HG03103 (cell line): ENCODE data around the gene HTRA3.

Experiments used
- ATAC-seq: cut with Tn5 transposase; IDR thresholded peaks from one replicate; pipeline ENCODE4 v1.9.1; 2021; ENCODE audit warnings: low read depth; ENCODE audit not compliant: unreplicated experiment

The HTRA3 gene

DNA sequence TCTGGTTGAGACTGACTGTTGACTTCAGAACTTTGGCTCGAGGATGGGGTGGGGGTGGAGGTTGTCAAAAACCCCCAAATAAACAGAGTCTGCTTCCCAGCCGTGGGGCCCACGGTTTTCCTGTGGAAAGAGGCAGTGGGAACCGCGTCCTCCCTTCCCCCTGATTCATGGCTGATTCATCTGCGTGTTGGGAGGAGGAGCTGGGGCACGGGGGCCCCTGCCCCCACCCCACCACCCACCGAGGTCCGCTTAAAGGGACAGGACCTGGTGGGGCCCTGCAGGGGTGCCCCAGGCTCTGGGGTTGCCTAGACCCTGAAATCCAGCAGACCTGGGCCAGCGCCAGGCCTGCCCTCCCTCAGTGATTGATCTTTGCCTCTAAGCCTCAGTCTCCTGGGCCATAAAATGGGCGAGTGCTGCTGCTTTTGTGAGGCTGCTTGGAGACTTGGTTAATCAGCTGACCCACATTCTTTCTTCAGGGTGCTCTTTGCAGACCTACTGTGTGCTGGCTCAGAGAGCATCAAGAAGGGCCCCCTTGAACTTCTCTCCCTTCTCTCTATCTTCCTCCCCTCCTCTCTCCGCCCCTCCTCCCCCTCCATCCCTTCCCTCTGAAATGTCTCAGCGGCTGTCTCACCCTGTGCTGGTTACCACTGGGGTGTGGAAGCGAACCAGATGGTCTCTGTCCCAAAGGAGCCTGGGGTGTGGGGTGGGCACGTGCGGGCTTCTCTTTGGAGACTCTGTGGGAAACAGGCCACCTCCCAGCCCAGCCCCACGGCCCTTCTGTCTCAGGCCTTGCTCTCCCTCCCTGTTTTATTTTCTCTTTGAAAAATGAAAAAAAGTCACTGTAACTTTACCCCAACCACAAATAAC is 9.1 kb downstream of the HTRA3 start:
- no peak for ATAC-seq

DNA sequence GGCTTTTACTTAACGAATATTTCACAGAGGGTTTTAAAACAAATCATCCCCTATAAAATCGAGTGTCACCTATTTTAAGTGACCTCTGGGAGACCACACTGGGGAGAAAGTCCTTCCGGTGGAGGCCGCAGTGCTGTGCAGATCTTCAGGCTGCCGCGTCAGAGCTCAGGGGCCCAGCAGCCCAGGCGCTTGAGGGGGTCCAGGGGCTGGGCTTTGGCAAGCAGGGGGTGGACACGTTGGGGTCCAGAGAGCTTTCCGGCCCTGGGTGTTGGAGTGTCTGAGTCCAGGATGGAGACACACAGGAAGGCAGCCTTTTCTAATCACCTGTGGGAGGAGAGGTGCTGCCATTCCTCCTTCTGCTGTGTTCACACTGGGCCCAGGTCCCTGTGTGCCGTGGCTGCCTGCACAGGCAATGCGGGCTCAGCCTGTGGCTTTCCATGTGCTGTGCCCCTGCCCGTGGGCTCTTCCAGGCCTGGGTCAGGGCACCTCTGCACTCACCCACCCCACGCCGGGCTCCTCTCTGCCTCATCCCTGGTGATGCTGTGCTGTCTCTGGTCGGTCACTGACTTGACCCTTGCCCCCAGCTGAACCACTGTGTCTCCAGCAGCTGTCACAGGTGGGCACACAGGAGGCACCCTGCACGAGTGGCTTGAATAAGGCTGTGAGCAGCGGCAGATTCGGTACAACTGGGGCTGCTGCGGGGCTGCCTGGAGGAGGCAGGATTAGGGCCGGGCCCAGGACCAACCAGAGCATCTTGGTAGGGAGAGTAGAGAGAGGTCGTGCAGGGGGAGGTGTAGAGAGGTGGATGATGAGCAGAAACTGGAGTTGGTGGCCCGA is 10.0 kb downstream of the HTRA3 start:
- no peak for ATAC-seq

DNA sequence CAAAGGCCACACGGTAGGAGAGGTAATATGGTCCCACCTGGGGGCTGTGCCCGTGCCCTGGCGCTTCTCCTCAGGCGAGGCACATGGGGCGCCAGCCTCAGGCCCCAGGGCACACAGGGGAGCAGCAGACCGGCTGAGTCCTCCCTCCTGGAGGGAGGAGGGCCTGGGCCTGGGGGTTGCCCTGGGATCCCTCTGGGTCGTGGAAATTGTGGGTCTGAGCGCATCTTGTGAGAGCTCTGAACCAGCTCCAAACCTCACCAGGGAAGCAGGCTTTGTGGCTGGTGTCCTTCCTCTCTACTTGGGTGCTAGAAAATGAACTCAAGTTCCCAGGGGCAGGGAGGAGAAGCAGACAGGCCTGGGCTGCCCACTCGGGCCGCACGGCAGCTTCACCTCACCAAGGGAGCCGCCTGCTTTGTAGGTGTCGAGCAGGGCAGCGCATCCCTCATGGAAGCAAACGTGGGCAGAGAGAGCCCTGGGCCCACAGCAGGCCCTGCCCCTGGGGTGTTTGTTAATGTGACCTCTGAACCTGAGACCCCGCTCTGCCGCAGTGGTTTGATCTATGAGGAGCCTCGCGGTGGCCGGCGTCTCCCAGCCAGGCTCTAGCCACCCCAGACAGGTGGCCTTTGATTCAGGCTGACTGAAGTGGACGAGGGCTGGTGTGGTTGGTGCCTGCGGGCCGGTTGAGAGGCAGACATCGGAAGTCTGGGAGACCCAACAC is 10.8 kb downstream of the HTRA3 start:
- ATAC-seq, result no peak

DNA sequence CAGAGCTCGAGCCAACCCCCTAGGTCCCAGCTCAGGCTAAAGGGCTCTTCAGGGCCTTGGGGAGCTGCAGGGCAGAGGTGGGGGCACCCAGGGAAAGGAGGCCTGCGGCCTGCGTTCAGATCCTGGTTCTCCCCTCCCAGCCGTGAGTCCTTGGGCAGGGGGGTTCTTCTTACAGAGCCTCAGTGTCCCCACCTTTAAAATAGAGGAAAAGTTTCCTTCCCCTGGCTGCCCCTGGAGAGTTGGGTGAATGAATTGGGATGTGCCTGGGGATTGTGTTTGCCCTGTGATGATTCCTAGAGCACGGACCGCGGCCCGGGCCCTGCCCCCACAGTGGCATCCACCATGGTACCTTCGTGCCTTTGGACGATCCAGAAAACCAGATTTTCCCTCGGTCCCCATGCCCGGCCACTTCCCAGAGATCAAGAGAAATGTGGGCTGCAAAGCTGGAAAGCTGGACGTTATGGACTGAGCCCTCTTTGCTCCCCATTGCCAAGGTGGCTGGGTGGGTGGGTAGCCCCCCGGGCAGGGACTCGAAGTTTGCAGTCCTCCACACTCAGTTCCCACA is 11.4 kb downstream of the HTRA3 start:
- ATAC-seq, result no peak

DNA sequence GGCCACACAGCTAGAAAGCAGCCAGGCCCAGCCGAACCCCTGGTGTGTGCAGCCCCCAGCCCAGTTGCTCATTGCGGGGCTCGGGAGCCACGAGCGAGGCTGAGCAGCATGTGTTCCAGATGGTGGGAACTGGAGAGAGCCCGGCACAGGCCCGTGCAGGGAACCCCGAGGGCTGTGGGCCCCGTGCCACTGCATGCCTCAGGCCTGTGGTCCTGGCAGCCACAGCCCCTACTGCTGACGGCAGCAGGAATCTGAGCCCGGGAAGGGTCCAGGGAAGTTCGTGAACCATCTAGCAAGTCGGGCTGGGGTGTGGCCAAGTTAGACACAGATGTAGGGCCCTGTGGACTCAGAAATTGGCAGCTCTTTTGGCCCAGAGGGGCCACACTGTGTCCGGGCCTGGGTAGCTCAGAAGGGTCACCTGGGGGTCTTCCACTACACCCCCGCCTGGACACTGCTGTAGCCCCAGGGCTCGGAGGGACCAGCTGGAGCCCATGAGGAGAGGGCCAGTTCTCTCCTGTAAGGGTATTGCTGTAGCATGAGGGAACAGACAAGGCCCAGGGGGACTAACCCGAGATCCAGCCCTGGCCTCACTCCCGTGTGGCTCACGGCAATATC is 12.1 kb downstream of the HTRA3 start:
- no peak for ATAC-seq

DNA sequence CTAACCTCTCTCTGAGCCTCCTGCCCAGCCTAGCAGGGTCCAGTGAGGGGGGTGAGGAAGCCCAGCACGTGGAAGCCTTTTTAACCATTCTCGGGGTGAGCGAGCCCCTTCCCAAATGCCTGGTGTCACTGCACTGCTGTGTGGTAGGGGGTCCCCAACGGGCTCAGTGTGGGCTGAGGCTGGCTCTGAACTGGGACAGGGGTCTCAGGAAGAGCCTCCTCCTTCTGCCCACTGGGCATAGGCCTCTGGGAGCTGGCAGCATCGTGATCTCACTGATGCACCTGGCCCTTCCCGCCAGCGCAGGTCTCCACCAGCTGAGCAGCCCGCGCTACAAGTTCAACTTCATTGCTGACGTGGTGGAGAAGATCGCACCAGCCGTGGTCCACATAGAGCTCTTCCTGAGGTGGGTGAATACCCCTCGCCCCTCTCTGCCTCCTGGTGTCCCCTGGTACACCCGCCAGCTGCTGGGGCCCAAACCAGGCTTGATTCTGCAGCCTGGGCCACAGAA is 12.6 kb downstream of the HTRA3 start:
- no peak for ATAC-seq

DNA sequence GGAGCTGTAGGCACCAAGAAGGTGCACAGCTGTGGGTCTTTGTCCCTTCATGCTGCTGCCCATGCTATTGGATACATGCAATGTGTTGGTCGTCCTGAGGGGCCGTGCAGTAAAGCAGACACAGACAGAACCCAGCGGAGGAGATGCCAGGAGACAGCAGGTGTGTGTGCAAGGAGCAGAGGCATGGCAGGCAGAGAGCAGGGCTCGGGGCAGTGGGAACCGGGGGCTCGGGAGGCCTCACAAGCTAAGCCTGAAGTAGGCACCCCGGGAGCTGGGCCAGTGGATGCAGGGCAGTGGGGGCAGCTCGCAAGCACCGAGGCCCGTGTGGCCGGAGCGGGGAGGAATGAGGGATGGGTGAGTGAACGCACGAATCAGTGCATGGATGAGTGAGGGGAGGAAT is 13.2 kb downstream of the HTRA3 start:
- no peak for ATAC-seq

DNA sequence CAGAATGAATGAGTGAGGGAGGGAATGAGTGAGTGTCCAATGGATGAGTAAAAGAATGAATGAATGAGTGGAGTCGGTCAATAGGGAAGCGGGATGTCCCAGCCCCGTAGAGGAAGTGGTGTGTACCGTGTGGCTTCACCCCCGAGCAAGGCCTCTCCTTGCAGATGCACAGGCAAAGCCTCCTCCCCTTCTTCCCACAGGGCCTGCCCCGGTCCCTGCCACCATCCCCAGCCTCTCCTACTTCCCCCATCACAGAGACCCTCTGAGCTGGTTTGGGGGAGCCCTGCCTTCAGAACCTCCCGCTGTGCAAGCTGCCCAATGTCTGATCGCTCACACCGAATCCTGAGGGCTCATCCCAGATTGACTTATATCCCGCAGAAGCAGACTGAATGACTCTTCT is 13.6 kb downstream of the HTRA3 start:
- no peak for ATAC-seq

DNA sequence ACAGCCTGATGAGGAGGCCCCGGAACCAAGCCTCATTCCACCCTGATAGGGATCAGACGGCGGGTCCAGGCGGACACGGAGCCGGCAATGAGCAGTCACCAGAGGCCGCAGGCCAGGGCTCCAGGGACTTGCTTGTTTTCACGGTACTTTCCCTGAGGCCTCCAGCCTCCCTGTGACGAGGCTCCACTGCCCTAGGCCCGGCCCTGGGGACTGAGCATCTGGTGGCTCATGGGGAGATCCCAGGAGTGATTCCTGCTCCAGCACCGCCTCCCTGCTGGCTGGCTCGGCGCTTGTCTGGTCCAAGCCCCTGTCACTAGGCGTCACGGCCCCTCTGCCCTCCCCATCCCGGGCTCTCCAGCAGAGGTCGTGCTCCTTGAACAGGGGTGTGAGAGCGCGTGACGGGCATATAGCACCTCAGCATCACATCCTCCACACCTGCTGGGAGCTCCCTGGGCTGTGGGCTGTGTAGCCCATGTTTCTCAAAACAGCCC is 14.1 kb downstream of the HTRA3 start:
- ATAC-seq, result no peak

DNA sequence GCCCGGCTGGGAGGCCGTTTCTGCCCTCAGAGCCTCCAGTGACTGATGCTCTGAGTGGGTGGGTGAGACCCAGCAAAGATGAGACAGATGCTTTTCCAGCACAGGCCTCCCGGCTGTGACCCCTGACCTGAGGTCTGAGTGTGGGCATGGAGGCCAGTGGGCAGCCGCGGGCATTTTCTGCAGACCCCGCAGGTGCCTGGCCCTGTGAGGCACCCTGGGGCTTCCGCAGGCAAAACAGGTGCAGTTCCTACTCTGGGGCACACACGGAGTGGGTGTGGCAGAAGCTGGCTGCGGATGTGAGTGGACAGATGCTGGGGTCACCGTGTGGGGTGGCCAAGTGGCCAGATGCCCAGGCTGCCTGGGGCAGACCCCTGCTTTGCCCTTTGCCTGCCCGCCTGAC is 14.8 kb downstream of the HTRA3 start:
- ATAC-seq, result no peak

DNA sequence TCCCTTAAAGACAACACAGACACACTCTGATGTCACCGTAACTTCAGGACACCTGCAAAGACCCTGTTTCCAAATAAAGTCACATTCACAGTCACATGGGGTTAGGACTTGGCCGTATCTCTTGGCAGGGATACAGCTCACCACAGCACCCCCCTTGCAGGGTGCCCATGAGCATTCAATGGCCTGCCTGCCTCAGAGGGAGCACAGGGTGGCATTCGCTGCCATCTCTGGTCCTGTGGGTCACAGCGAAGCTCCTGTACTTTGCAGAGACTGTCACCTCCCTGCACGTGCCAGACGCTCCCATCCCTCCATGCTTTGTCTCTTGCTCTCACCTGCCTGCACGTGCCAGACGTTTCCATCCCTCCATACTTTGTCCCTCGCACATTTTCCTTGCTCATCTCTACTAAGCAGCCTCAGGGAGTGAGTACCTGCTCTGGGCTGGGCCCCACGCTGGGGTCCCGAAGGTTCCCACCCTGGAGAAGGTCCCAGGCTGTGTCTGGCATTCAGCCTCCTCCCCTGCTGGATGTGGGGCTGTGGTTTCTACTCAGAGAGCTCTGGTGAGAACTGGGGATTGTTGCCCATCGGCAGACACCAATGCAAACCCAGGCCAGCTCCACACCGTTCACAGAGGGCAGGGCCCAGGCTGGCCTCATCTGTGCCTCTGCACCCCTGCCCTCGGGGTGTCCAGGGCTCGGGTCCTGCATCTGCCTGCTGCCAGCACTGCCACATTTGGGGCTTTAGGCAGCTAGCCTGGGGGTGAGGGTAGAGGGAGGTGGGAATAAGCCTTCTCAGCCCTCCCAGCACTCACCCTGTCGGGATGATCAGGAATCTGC is 15.8 kb downstream of the HTRA3 start:
- no peak for ATAC-seq

DNA sequence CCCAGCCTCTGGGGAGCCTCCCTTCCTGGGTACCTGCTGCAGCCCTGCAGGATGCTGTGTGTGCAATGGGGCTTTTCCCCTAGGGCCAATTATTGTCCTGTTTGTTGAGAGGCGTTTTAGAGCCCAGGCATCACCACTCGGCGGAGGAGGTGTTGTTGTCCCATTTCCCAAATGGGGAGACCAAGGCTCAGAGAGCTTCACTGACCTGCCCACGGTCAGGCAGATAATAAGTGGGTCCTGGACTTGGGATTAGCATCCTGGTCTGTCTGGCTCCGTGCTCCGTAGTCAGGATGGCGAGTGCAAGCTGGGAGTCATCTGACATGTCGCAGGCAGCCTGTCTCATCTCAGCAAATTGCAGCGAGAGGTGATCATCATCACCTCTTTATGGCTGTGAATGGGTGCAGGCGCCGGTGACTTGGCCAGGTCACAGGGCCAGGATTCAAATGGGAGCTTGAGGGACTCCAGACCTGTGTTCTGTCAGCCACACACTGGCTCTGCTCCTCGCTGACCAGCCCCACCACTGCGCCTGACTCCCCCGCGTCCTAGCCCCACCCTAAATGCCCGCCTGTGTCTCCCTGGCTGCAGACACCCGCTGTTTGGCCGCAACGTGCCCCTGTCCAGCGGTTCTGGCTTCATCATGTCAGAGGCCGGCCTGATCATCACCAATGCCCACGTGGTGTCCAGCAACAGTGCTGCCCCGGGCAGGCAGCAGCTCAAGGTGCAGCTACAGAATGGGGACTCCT is 16.6 kb downstream of the HTRA3 start:
- ATAC-seq, result no peak

DNA sequence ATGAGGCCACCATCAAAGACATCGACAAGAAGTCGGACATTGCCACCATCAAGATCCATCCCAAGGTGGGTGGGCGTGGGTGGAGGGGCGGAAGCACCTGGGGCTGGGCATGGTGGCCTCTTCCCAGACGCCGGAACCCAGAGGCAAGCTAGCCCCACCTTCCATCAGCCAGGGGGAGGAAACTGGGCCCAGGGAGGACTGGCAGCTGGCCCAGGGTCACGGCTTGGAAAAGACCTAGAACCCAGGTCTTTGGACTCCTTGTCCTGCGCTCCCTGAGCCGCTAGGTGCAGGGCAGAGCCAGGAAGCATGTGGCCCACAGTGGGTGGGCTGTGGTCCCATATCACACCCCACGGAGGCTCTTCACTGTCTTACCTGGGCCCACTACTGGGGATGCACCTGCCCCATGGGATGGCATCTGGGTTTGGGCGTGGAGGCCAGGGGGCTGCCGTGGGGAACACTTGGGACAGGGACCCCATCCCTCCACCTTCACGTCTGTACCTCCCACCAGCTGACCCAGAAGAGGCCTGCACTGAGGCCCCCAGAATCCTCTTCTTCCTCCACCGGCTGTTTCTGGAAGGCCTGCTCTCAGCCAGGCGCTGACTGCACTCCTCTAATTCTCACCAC is 17.3 kb downstream of the HTRA3 start:
- ATAC-seq, result no peak

DNA sequence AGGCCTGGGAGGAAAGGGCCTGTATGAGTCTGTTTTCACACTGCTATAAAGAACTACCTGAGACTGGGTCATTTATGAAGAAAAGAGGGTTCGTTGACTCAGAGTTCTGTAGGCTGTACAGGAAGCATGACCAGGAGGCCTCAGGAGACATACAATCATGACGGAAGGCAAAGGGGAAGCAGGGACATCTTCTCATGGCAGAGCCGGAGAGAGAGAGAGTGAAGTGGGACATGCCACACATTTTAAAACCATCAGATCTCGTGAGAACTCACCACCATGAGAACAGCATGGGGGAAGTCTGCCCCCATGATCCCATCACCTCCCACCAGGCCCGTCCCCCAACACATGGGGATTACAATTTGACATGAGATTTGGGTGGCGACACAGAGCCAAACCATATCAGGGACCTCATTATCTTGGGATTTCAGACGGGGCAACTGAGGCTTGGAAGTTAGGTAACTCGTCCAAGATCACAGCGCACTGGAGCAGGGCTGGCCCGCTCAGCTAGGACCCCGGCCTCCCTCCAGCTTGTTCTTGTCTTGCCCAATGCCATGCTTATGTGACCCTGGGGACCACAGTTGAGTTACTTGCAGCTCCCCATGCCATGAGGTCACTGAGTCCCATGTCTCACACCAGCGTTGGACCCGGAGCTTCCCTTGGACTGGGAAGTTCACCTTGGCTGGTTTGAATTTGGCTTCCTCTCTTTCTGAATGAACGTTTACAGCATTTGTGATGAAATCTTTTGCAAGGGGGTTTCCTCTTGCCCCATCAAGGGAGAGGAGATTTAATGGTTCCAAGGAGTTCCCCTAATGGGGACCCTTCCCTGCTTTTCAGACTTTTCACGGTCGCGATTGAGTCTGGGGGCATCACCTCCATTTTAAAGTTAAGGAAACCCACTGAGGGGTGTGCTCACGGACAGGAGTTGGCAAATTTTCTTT is 18.1 kb downstream of the HTRA3 start:
- ATAC-seq, result no peak

DNA sequence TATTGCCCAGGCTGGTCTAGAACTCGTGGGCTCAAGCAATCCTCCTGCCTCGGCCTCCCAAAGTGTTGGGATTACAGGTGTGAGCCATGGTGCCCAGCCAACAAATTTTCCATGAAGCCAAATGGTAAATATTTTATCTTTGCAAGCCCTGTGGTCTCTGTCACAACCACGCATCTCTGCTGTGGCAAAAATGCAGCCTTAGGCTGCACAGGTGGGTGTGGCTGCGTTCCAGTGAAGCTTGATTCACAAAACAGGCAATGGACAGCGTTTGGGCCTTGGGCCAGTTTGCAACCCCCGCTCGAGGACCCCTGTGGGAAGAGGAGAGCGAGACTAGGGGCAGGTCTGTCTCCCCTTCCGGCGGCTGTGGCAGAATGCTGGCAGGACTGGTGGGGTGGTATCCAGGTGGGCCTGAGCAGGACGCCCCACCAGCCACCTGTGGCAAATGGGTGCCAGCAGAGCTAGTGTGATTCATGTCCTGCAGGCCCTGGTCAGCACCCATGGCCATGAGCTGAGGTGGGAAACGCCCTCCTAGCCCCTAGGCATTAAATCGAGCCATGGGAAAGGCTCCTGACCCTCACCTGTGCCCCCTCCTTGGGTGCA is 19.7 kb downstream of the HTRA3 start:
- no peak for ATAC-seq

DNA sequence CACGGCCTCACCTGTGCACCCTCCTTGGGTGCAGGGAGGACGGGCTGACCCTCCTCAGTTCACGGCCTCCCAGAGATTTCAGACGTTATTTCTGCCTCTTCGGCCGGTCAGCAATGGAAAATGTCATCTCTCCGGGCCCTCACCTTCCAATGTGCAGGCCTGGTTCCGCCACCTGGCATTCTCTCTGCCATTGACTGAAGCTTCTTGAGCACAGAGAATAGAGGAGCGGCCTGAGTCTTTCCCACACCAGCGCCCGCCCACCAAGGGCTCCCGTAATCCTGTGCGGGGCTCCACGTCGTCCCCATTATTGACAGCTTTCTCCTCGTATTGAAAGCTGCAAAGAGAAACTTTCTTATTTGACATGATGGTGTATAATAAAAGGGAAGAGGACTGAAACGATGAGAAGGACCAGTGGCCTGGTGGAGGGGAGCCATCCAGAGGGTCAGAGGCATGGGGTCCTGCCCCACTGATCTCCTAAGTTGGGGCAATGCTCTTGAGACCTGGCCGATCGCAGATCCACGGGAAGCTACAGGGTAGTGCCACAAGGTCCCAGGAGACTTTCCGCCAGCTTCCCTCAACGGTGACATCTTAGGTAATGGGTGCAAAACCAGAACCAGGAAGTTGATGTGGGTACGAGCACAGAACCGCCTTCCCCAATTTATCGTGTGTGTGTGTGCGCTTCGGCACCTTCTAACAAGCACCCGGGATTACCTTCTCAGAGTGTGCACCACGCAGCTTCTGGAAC is 20.6 kb downstream of the HTRA3 start:
- no peak for ATAC-seq
